OCI-LY1 (cell line): Measurements from ENCODE around the gene SFT2D3.

Source experiments
- H2AFZ ChIP-seq: fragments of 200-600 bp; sonication (generic), shearing (Covaris generic); 2 replicates; pipeline ENCODE4 v1.6.0; 2014; ENCODE audit warnings: antibody characterized with exemption, mild to moderate bottlenecking, low read length
- H3F3A ChIP-seq: fragments of 200-600 bp; sonication (generic), shearing (Covaris generic); 2 replicates; pipeline ENCODE4 v1.6.0; 2014; ENCODE audit warnings: mild to moderate bottlenecking, antibody characterized with exemption, low read length, moderate library complexity; ENCODE audit not compliant: insufficient read depth
- H3K27ac ChIP-seq: fragments of 200-600 bp; sonication (generic); 2 replicates; pipeline ENCODE4 v1.5.1; 2014; ENCODE audit warnings: low read length, mixed run types, mild to moderate bottlenecking, low read depth; ENCODE audit not compliant: poor library complexity, severe bottlenecking
- H3K27me3 ChIP-seq: fragments of 200-600 bp; sonication (generic); 2 replicates; pipeline ENCODE4 v1.6.0; 2014; ENCODE audit warnings: antibody characterized with exemption, mild to moderate bottlenecking, low read length, moderate library complexity; ENCODE audit not compliant: insufficient read depth
- H3K36me3 ChIP-seq: fragments of 200-600 bp; sonication (generic); 2 replicates; pipeline ENCODE4 v1.6.1; 2014; ENCODE audit warnings: mild to moderate bottlenecking, antibody characterized with exemption, low read length, moderate library complexity, mixed read lengths; ENCODE audit not compliant: insufficient read depth
- H3K4me1 ChIP-seq: fragments of 200-600 bp; sonication (generic); 2 replicates; pipeline ENCODE4 v1.5.1; 2014; ENCODE audit warnings: mild to moderate bottlenecking, low read length, moderate library complexity; ENCODE audit not compliant: insufficient read depth, severe bottlenecking
- H3K4me2 ChIP-seq: fragments of 200-600 bp; sonication (generic), shearing (Covaris generic); 2 replicates; pipeline ENCODE4 v1.6.1; 2014; ENCODE audit warnings: low read length
- H3K4me3 ChIP-seq: fragments of 200-600 bp; sonication (generic); 2 replicates; pipeline ENCODE4 v1.5.1; 2014; ENCODE audit warnings: low read length, low read depth, mild to moderate bottlenecking, mixed read lengths; ENCODE audit not compliant: poor library complexity, severe bottlenecking
- H3K79me2 ChIP-seq: fragments of 200-600 bp; shearing (Covaris generic); 2 replicates; pipeline ENCODE4 v1.6.1; 2016; ENCODE audit warnings: mixed run types, low read length, mixed read lengths; ENCODE audit not compliant: insufficient read depth
- H3K9ac ChIP-seq: fragments of 200-600 bp; sonication (generic), shearing (Covaris generic); 2 replicates; pipeline ENCODE4 v1.6.1; 2014; ENCODE audit warnings: mild to moderate bottlenecking, low read length, mixed read lengths
- H3K9me2 ChIP-seq: fragments of 200-600 bp; sonication (generic), shearing (Covaris generic); 2 replicates; pipeline ENCODE4 v1.6.1; 2014; ENCODE audit warnings: low read depth, mild to moderate bottlenecking, low read length, mixed read lengths
- H3K9me3 ChIP-seq: fragments of 200-600 bp; shearing (Covaris generic); 2 replicates; pipeline ENCODE4 v1.6.1; 2014; ENCODE audit warnings: low read length, mixed read lengths
- H4K20me1 ChIP-seq: fragments of 200-600 bp; sonication (generic), shearing (Covaris generic); 2 replicates; pipeline ENCODE4 v1.6.0; 2016; ENCODE audit warnings: mild to moderate bottlenecking, low read length; ENCODE audit not compliant: insufficient read depth
- EZH2 ChIP-seq: fragments of 200-600 bp; sonication (generic), shearing (Covaris generic); IDR thresholded peaks from 2 replicates; pipeline ENCODE4 v1.8.0; 2017; ENCODE audit warnings: borderline replicate concordance, mixed run types, mild to moderate bottlenecking, antibody characterized with exemption, low read length, moderate library complexity, mixed read lengths
- TF ChIP-seq, protein P1 (sequence below): fragments of 200-600 bp; sonication (generic), shearing (Covaris generic); IDR thresholded peaks from 2 replicates; pipeline ENCODE4 v1.5.1; 2017; ENCODE audit warnings: mild to moderate bottlenecking, antibody characterized with exemption, low read length, moderate library complexity, mixed read lengths

Gene SFT2D3

GRCh38 chr2:127658146-127658545, 43.2 kb upstream of the SFT2D3 start:
- no peaks in the 10 kb centered on the region for H3K9me3 ChIP-seq
- no peak overlapping the region for H3K4me2 ChIP-seq
- H3K79me2 ChIP-seq, result no peaks in the 10 kb centered on the region
- H3K4me1 ChIP-seq, result no peaks in the 10 kb centered on the region
- H4K20me1 ChIP-seq, result no peaks in the 10 kb centered on the region
- no peak overlapping the region for H3K9ac ChIP-seq
- H3F3A ChIP-seq, result no peaks in the 10 kb centered on the region
- H3K9me2 ChIP-seq, result no peaks in the 10 kb centered on the region
- H3K36me3 ChIP-seq, result no peaks in the 10 kb centered on the region
- peaks cover 10% of the 10 kb centered on the region; the same call in 1 of the 2 replicates for H3K27me3 ChIP-seq
- H3K4me3 ChIP-seq, result no peak overlapping the region
- H2AFZ ChIP-seq, result no peak overlapping the region
- TF ChIP-seq, protein P1, sequence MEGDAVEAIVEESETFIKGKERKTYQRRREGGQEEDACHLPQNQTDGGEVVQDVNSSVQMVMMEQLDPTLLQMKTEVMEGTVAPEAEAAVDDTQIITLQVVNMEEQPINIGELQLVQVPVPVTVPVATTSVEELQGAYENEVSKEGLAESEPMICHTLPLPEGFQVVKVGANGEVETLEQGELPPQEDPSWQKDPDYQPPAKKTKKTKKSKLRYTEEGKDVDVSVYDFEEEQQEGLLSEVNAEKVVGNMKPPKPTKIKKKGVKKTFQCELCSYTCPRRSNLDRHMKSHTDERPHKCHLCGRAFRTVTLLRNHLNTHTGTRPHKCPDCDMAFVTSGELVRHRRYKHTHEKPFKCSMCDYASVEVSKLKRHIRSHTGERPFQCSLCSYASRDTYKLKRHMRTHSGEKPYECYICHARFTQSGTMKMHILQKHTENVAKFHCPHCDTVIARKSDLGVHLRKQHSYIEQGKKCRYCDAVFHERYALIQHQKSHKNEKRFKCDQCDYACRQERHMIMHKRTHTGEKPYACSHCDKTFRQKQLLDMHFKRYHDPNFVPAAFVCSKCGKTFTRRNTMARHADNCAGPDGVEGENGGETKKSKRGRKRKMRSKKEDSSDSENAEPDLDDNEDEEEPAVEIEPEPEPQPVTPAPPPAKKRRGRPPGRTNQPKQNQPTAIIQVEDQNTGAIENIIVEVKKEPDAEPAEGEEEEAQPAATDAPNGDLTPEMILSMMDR, result no peak
- TF ChIP-seq EZH2, result no peak
- H3K27ac ChIP-seq, result no peak overlapping the region

DNA sequence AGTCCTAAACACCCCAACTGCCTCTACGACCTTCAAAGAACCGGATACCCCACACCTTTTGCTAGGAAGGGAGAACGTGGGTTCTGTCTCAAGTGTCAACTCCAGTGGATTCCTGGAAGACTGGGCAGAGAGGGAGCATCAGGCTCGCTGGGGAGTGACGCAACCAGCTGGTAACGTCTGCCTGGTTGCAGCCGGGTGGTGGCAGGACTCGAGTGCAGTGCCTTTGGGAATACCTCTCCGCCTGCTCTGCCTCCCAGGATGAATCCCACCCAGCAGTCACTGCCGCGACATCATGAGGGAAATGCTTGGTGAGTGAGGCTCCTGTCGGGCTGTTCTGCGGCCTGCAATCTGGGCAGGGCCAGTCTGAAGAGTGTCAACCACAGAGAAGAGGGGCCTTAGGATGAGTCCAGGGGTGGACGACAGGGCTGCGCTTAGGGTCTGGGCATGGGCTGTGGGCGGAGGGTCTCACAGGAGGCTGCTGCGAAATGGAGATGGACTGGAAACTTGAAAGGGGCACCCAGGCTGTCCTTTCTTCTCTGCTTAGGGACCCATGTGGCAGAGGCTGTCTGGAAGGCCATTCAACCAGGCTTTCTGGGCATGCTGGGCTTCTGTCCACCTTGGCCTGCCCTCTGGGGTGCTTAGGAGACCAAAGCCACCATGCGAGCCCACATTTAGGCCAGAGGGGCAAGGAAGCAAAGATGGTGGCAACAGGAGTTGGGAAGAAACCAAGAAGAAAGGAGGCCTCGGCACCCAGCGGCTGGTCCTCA, 42.5 kb upstream of the SFT2D3 start:
- Histone ChIP-seq H3K4me1 (no peaks in the 10 kb centered on the region), H3K9me2 (no peaks in the 10 kb centered on the region), H4K20me1 (no peaks in the 10 kb centered on the region), H3K79me2 (no peaks in the 10 kb centered on the region), H3K4me3 (no peak overlapping the region), H3K36me3 (no peaks in the 10 kb centered on the region), H3F3A (no peaks in the 10 kb centered on the region), H3K9ac (no peak overlapping the region), H3K9me3 (no peaks in the 10 kb centered on the region), H3K4me2 (no peak overlapping the region), H3K27me3 (peaks cover 10% of the 10 kb centered on the region; the same call in 1 of the 2 replicates), H2AFZ (no peak overlapping the region), H3K27ac (no peak overlapping the region)
- no peak for TF ChIP-seq EZH2
- TF ChIP-seq, protein P1, result no peak

GRCh38 chr2:127659408-127660290, 41.6 kb upstream of the SFT2D3 start:
- Histone ChIP-seq H3K4me3 (no peak overlapping the region), H3K27me3 (peaks cover 10% of the 10 kb centered on the region; the same call in 1 of the 2 replicates), H3K9me2 (no peaks in the 10 kb centered on the region), H2AFZ (no peak overlapping the region), H3K4me2 (no peak overlapping the region), H3K36me3 (no peaks in the 10 kb centered on the region), H3F3A (no peaks in the 10 kb centered on the region), H3K4me1 (no peaks in the 10 kb centered on the region), H3K27ac (no peak overlapping the region), H3K9me3 (no peaks in the 10 kb centered on the region), H3K9ac (no peak overlapping the region), H4K20me1 (no peaks in the 10 kb centered on the region), H3K79me2 (no peaks in the 10 kb centered on the region)
- TF ChIP-seq, protein P1, result no peak
- no peak for TF ChIP-seq EZH2
